GM19438 (cell line): ENCODE results near the gene ATP13A4.
A peak's percentile ranks its signal among the peaks of the same experiment; 100 is the strongest.

Experiments
- ATAC-seq: cut with Tn5 transposase; IDR thresholded peaks from one replicate; pipeline ENCODE4 v1.9.1; 2021; ENCODE audit warnings: low read depth; ENCODE audit not compliant: unreplicated experiment

Gene ATP13A4

DNA sequence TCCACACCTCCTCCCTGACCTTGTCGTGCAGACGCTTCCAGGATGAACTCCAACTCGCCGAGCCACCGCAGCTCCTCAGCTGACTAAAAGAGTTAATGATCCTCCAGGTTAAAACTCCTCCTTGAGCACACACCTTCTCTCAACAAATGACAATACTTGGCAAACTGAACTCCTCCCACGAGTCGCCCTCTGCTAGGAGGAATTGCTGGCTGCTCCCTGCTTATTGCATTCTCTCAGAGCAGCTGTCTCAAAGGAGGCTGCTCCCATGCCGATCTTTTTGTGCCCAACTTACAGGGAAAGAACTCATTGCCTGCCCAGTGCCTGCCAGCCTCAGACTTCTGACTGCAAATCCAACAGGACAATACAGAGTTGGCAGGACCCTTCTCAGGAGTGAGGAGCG, at the start of gene ATP13A4:
Gene ATP13A4 (minus strand): TSS at position 85 of the 400 bp plus-strand sequence. CDS start 96 bp downstream, outside the sequence.
- ATAC-seq, result no peak

DNA sequence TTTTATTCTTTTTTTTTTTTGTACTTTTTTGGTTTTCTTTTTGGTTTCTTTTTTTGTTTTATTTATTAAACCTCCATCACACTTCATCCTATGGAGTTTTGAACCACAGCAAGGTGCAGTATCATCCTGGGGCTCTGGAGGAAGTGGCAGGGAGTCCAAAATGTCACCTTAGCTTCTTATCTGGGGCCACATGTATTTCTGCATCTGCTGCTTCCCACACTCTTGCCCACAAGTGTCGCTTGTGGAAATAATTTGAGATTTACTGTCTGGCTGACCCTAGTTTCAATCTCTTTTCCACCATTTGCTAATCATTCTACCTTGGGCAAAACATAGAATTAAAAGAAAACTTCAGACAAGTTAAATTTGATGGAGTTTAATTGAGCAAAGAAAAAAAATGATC, 44.7 kb upstream of the ATP13A4 start:
- ATAC-seq, result no peak

DNA sequence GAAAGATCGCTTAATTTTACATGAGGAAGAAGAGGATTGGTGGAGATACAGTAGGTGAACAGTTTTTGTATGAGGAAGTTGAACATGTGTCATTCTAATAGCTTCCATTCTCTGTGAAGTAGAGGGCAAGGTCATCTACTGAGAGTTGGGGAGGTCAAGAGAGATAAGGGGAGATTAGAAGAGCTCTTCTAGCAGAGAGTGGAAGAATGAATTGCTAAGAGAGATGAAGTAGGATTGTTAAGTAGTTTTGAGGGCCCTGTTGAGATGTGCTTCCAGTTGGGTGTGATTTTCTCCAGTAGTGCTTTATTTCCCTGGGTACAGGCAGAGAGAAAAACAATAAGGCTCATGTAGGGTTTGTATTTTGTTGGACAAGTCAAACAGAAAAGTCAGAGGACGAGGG, 43.5 kb upstream of the ATP13A4 start:
- no peak for ATAC-seq

DNA sequence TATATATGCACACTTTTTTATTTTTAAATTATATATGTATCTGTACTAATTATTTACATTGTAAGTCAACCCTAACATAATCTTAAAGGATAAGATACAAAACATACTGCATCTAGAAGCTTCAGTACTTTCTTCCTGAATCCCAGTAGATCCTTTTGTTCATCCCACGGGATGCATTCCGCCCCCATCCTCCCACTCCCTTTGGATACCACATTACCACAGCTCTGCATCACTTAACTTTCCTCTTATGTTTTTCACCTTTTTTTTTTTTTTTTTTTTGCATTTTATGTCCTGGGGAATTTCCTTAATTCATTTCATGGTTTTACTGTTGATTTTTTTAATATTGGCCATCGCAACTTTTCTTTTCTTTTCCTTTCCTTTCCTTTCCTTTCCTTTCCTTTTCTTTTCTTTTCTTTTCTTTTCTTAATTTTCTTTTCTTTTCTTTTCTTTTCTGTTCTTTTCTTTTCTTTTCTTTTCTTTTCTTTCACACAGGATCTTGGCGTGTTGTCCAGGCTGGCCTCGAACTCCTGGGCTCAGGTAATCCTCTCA, 41.3 kb upstream of the ATP13A4 start:
- ATAC-seq, result no peak

DNA sequence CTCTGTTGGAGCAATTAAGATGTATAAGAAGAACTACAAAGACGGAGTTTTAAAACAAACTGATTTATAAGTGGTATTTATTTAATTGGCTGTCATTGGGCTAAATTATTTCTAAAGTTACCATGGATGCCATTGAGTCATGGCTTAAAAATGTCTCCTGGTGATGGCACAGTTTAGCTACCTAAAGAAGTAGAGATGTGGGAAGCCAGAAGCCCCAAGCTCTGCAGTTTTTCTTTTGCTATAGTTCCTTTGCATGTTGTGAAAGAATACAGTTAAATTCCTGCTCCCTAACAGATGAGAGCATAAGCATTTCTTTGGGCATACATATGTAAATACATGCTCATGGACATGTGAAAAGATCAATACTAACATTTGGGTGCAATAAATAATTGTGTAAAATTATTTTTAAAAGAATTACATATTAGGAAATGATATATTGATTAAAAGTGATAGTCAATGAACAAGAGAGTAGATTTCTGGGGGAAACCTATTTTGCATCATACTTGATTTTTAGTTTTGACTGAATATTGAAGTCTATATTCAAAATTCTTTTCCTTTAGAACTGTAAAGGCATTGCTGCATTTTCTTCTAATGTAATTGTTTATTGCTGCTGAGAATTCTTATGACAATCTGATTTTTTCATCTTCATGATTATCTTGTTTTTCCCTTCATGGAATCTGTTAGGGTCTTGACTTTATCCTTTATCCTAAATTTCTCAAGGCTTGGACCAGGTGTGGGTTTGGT, 40.4 kb upstream of the ATP13A4 start:
- ATAC-seq, result no peak

DNA sequence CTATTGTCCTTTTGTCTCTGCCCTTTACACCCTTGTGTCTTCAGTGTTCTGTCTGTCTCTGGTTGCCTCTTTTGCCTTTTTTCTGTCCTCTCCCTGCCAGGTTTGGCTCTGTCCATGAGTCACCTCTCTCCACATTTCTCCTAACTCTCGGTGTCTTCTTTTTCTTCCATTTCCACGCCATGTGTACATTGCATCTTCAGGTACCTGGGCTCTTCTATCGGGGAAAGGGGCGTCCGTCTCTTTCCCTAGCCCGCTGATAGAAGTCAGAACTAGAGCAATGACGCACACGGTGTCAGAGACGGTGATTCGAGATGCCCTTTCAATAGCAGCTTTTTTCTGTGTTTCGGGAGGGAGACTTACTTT, 39.0 kb upstream of the ATP13A4 start:
- ATAC-seq, result peak; percentile 9

GRCh38 chr3:193592841-193593667, 38.4 kb upstream of the ATP13A4 start, which contains the start of gene OPA1:
OPA1 (plus strand) TSS chr3:193593208; CDS start chr3:193593378, 170 bp downstream.
- peak; percentile 99 for ATAC-seq

- ATAC-seq, result no peak
Observed at GRCh38 chr3:193590088-193590856, 35.6 kb upstream of the ATP13A4 start.

- ATAC-seq, result no peak
Observed at GRCh38 chr3:193589616-193590015, 34.9 kb upstream of the ATP13A4 start.

- ATAC-seq, result no peak
Observed at GRCh38 chr3:193589129-193589528, 34.4 kb upstream of the ATP13A4 start.

- no peak for ATAC-seq
Observed at GRCh38 chr3:193586526-193586925, 31.8 kb upstream of the ATP13A4 start.

- ATAC-seq, result no peak
Observed at GRCh38 chr3:193585530-193585929, 30.8 kb upstream of the ATP13A4 start.

- ATAC-seq, result no peak
Observed at GRCh38 chr3:193574488-193575070, 19.9 kb upstream of the ATP13A4 start.

- no peak for ATAC-seq
Observed at GRCh38 chr3:193573403-193574191, 18.9 kb upstream of the ATP13A4 start.

DNA sequence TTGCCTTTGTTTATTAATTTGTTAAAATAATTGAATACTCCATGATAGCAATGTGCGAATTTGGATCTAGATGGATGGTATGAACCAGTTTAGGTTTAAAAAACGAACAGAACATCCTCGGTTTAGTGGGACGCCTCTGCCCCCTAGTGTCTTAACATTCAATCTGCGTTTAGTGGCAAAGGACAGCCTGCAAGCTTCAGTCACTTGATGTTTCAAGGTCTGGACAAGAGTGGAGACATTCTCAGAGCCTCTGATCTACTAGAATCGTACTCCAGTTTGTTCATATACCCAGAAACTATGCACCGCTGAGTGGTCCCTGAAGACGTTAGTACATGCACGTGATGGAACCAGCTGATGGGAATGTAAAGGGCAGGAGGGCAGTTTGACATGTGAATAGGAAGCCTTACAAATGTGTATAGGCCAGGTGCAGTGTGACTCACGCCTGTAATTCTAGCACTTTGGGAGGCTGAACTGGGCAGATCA, 17.8 kb upstream of the ATP13A4 start:
- no peak for ATAC-seq

- ATAC-seq, result no peak
Observed at GRCh38 chr3:193569119-193569518, 14.4 kb upstream of the ATP13A4 start.

GRCh38 chr3:193564012-193564411, 9.3 kb upstream of the ATP13A4 start:
- ATAC-seq, result no peak

GRCh38 chr3:193563426-193563825, 8.7 kb upstream of the ATP13A4 start:
- ATAC-seq, result no peak

- ATAC-seq, result no peak
Observed at GRCh38 chr3:193560870-193561269, 6.2 kb upstream of the ATP13A4 start.
